Gastroesophageal sphincter (tissue), 4 donors: Measurements from ENCODE around the gene CLSTN2. TPM values are rescaled to one million over a fixed set of nuclear protein-coding genes. Genes with fewer than 3 reads are reported as not detected.

ENCODE experiments used
- ATAC-seq: fragments of 150-250 bp; one replicate; pipeline ENCODE4 v1.9.1; 2016; ENCODE audit warnings: mild to moderate bottlenecking, moderate library complexity
- H3K27ac ChIP-seq, 4 donors: fragments of 200-600 bp; sonication (generic) in 3 of 4; 1 replicate in 3 of 4; 2 replicates in 1 of 4; pipeline ENCODE4 v1.5.1; 2016 to 2019
- H3K27me3 ChIP-seq: fragments of 200-600 bp; sonication (generic); one replicate; pipeline ENCODE4 v1.5.1; 2019
- H3K36me3 ChIP-seq, 2 donors: fragments of 200-600 bp; sonication (generic); one replicate each; pipeline ENCODE4 v1.5.1; 2019; ENCODE audit warnings: control low read depth in 1 of 2
- H3K4me1 ChIP-seq, 3 donors: fragments of 200-600 bp; sonication (generic); 1 replicate in 2 of 3; 2 replicates in 1 of 3; pipeline ENCODE4 v1.5.1; 2016 to 2019; ENCODE audit warnings: control low read depth in 2 of 3
- H3K4me3 ChIP-seq, 2 donors: fragments of 200-600 bp; sonication (generic); one replicate each; pipeline ENCODE4 v1.5.1; 2019; ENCODE audit warnings: mild to moderate bottlenecking in 1 of 2, moderate library complexity in 1 of 2
- H3K9me3 ChIP-seq, 3 donors: fragments of 200-600 bp; sonication (generic); one replicate each; pipeline ENCODE4 v1.5.1; 2017 to 2019; ENCODE audit warnings: control low read depth in 2 of 3
- CTCF ChIP-seq, 4 experiments: fragments of 200-600 bp in 2 of 4; fragments of 450-650 bp in 2 of 4; sonication (generic) in 1 of 4; IDR thresholded peaks; one replicate each; pipeline ENCODE4 v1.5.1; 2017 to 2019; ENCODE audit warnings: antibody characterized with exemption in 4 of 4, mild to moderate bottlenecking in 2 of 4, moderate library complexity in 2 of 4
- EP300 ChIP-seq: sonication (generic); formaldehyde crosslinking; IDR thresholded peaks from one replicate; pipeline ENCODE4 v1.6.1; 2017; ENCODE audit warnings: antibody characterized with exemption, mild to moderate bottlenecking
- POLR2A ChIP-seq, 2 donors: fragments of 450-650 bp; IDR thresholded peaks; one replicate each; pipeline ENCODE4 v1.6.1; 2017; ENCODE audit warnings: antibody characterized with exemption in 2 of 2, mild to moderate bottlenecking in 2 of 2, moderate library complexity in 1 of 2
- POLR2AphosphoS5 ChIP-seq: sonication (generic); formaldehyde crosslinking; IDR thresholded peaks from one replicate; pipeline ENCODE4 v1.6.1; 2017; ENCODE audit warnings: antibody characterized with exemption
- WGBS, 2 donors: methylation state at CpG; one replicate each; pipeline ENCODE4 v1.1.5; 2018; ENCODE audit warnings: low coverage in 1 of 2; 5-methylcytosine and 5-hydroxymethylcytosine counted together
- total RNA-seq, 4 donors: library from RNA; depleted of rRNA; stranded (reverse); fragments of >200 nt; gene quantifications; one replicate each; pipeline ENCODE4 v1.1.0, GENCODE V29; 2016

CLSTN2 gene
- total RNA-seq, 4 donors from 2014 or later: 6.6 to 9.7 (median 7.7) TPM

GRCh38 chr3:139948467-139948866, 13.5 kb downstream of the CLSTN2 start:
- TF ChIP-seq EP300 (no peak), POLR2A (IDR thresholded peaks at IDR 0.05) (no peak)
- no peak overlapping the region for H3K4me3 ChIP-seq
- ATAC-seq: no peak
- no peak overlapping the region for H3K27ac ChIP-seq
- no peaks in the 10 kb centered on the region for H3K4me1 ChIP-seq
- H3K36me3 ChIP-seq: no peaks in the 10 kb centered on the region
- H3K9me3 ChIP-seq: peaks cover 0 to 5% (median 0%) of the 10 kb centered on the region in 3 donors
- peaks cover 11% of the 10 kb centered on the region for H3K27me3 ChIP-seq

- ATAC-seq: no peak
- Histone ChIP-seq H3K4me3 (no peak overlapping the region), H3K27me3 (peaks cover 7% of the 10 kb centered on the region), H3K4me1 (no peaks in the 10 kb centered on the region), H3K27ac (no peak overlapping the region), H3K9me3 (peaks cover 0 to 5% (median 0%) of the 10 kb centered on the region in 3 donors), H3K36me3 (no peaks in the 10 kb centered on the region)
- 56 to 100% methylated on average over 2 of the region's 6 CpGs for WGBS, 2 donors
- TF ChIP-seq EP300 (no peak), POLR2A (IDR thresholded peaks at IDR 0.05) (no peak), POLR2AphosphoS5 (no peak), CTCF (IDR thresholded peaks at IDR 0.05) (no peak)
Measured at GRCh38 chr3:139948898-139949297, 13.9 kb downstream of the CLSTN2 start.

GRCh38 chr3:139953131-139953910, 18.3 kb downstream of the CLSTN2 start:
- TF ChIP-seq POLR2A (IDR thresholded peaks at IDR 0.05) (no peak), CTCF (IDR thresholded peaks at IDR 0.05) (no peak), POLR2AphosphoS5 (no peak), EP300 (no peak)
- Histone ChIP-seq H3K4me3 (no peak overlapping the region), H3K27me3 (peaks cover 6% of the 10 kb centered on the region), H3K4me1 (no peaks in the 10 kb centered on the region), H3K36me3 (no peaks in the 10 kb centered on the region), H3K27ac (no peak overlapping the region), H3K9me3 (no peaks in the 10 kb centered on the region)
- ATAC-seq: no peak
- WGBS, 2 donors: 43% methylated on average over 1 of the region's 2 CpGs; no CpG with 5 or more reads in 1 of the 2 donors

GRCh38 chr3:139954146-139954860, 19.3 kb downstream of the CLSTN2 start:
- 84 to 94% methylated on average over 2 to 3 of the region's 3 CpGs for WGBS, 2 donors

GRCh38 chr3:139957844-139958243, 22.9 kb downstream of the CLSTN2 start:
- H3K4me1 ChIP-seq: no peaks in the 10 kb centered on the region
- no peaks in the 10 kb centered on the region for H3K9me3 ChIP-seq
- TF ChIP-seq CTCF (IDR thresholded peaks at IDR 0.05) (no peak), EP300 (no peak)
- H3K27me3 ChIP-seq: peaks cover 6% of the 10 kb centered on the region
- ATAC-seq: no peak
- H3K27ac ChIP-seq: no peak overlapping the region
- WGBS, 2 donors: 20 to 71% methylated on average over 1 to 3 of the region's 4 CpGs
- H3K36me3 ChIP-seq: no peaks in the 10 kb centered on the region
- no peak overlapping the region for H3K4me3 ChIP-seq

More at GRCh38 chr3:139954146-139954860, 19.3 kb downstream of the CLSTN2 start:
- no peak for ATAC-seq
- no peak overlapping the region for H3K4me3 ChIP-seq
- no peak overlapping the region for H3K27ac ChIP-seq
- peaks cover 6% of the 10 kb centered on the region for H3K27me3 ChIP-seq
- TF ChIP-seq POLR2AphosphoS5 (no peak), EP300 (no peak), CTCF (IDR thresholded peaks at IDR 0.05) (no peak), POLR2A (IDR thresholded peaks at IDR 0.05) (no peak)
- H3K4me1 ChIP-seq: no peaks in the 10 kb centered on the region
- H3K9me3 ChIP-seq: no peaks in the 10 kb centered on the region
- H3K36me3 ChIP-seq: no peaks in the 10 kb centered on the region
